GM18505 (cell line): Measurements from ENCODE around the gene IMMP2L.
A peak's percentile ranks its signal among the peaks of the same experiment; 100 is the strongest.

Experiments
- ATAC-seq: cut with Tn5 transposase; IDR thresholded peaks from one replicate; pipeline ENCODE4 v1.9.1; 2021; ENCODE audit not compliant: unreplicated experiment
- POLR2A ChIP-seq: IDR thresholded peaks from 4 replicates; pipeline ENCODE4 v1.6.1; 2011; ENCODE audit warnings: borderline replicate concordance; ENCODE audit not compliant: insufficient read depth, insufficient read length; ENCODE audit errors: extremely low read depth

Gene IMMP2L

DNA sequence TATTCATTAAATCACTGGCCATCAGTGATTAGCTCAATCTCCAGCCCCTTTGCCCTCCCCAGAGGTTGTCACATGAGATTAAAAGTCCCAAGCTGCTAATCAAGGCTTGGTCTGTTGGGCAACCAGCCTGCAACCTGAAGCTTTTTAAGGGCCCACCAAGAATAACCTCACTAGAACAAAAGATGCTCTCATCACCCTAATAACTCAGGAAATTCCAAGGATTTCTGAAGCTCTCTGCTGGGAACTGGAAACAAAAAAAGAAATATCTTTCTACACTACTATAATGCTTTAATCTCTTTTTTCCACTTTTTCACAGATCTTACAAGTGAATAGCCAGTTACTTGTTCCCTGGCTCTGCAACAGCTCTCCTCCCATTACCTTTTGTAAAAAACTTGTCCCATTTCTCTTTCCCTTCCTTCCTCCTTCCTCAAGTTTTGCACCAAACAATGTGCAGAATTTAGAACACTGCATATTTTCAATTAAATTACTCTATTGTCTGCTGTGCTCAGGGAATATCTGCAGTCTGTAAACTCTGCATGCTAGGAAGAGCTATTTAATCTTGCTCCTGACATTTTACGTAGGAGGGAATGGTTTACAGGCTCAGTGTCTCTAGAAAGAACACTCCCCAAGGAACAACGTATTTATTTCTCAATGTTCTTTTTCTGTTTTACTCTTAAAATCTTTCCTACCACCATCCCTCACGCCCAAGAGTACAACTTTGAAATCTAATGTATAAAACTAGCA lies 169.1 kb downstream of the IMMP2L start:
- TF ChIP-seq POLR2A: no peak
- ATAC-seq: no peak

DNA sequence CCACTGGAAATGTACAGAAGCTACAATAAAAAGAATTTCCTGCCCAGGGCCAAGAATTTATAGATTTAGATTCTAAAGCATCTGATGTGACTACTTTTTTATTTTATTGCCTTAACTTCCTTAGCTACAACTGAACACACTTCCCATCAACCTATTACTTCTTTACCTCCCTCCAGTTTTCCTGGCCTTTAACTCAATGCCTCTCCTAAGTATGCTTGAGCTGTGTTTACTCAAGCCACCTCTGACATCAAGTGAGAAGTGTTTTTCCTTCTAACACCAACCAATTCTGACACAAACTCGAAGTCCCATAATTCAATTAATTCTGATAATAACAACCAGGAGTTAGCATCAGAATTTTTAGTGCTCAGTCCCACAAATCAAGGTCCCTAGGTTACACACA lies 170.0 kb downstream of the IMMP2L start:
- no peak for ATAC-seq

DNA sequence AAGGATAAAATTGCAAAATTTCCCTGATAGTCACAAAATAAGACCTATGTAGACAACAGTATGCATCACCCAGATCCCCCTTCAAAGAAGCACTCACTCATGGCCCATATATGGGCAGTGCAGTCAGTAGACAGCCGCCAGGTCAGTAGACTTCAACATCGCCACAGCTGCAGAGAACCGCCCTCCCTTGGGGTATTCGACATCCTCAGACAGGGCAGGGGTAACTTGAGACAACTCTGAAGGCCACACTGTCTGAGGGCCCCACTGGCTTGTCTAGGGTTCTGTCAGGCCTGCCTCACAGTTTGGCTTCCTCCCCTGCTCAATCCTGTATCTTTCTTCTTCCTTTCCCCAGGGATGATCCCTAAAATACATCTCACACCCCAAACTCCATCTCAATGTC lies 172.3 kb downstream of the IMMP2L start:
- no peak for TF ChIP-seq POLR2A
- no peak for ATAC-seq

More for the DNA sequence above, 170.0 kb downstream of the IMMP2L start:
- no peak for TF ChIP-seq POLR2A

DNA sequence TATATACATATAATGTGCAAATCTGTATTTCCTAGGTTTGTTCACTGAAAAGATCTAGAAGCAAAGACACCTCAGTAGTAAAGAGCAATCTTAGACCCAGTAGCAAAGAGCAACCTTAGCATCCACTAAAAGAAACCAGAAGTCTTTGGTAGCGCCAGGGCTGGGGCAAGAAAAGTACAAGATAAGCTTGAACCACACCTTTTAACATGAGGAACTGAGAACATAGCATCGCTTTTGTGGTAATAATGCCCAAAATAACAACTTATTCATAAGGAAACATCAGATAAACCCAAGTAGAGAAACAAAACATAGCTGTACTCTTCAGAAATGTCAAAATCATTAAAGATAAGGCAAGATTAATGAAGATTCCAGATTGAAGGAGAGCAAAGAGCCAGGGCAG lies 173.4 kb downstream of the IMMP2L start:
- no peak for TF ChIP-seq POLR2A
- peak; percentile 97 for ATAC-seq

DNA sequence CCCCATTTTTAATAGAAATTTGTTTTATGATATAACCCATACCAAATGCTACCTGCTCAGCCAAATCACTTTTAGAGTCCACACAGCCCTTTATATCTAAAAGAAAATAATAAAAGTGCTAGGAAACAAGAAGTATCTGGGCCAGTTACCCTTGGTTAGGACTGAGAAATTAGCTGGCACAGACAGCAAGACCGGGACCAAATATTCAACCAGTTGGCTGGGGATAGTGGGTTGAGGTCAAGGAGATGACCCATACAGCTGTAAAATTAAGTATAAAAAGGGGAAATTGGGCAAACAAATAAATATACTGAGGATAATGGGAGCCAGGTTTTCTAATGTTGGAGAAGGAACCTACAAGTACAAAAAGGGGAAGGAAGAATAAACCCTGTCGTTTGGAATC lies 174.3 kb downstream of the IMMP2L start:
- no peak for ATAC-seq
- no peak for TF ChIP-seq POLR2A

DNA sequence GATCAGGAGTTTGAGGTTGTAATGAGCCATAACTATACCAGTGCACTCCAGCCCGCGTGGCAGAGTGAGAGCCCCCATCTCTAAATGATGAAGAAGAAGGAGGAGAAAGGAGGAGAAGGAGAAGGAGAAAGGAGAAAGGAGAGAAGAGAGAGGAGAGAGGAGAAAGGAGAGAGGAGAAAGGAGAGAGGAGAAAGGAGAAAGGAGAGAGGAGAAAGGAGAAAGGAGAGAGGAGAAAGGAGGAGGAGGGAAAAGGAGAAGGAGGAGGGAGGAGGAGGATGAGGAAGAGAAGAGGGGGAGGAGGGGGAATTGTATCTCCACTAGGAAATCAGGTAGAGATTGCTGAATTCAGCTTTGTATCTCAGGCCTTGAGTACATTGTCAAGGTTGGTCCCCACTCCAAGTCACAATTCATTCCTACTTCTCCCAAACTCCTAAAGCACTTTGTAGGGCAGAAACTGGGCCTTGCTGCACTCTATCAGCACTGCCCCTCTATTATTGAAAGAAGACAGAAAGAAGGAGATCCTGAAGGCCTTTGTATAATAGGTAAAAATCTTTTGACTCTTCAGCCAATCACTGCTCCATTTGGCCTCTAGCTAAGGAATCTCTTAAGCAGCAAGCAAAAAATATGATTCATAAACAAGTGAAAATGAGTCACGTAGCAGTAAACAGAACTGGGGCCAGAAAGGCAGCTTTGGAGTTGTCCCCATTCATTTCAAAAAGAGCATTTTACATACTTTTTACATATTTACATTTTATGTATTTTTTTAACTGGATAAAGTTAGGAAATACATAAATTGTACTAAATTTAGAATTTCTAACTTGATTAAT lies 178.0 kb downstream of the IMMP2L start:
- TF ChIP-seq POLR2A: no peak
- no peak for ATAC-seq

DNA sequence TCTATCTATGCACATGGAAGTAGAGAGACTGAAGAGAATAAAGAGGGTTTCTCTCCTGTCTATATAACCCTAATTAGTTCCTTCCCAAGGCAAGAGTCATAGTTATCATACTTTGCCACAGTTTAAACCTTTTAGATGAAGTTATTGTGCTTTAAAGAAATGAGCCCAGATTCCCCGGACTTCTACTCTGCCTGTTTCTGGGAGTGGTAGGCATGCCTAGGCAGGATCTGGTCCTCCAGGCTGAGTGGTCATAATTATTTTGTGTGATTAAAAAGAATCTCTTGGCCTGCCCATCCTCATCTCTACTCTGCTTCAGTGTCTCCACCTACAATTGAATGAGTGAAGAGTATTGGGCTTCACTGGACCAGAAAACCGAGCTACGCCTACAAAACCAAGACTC lies 179.2 kb downstream of the IMMP2L start:
- no peak for TF ChIP-seq POLR2A
- no peak for ATAC-seq

DNA sequence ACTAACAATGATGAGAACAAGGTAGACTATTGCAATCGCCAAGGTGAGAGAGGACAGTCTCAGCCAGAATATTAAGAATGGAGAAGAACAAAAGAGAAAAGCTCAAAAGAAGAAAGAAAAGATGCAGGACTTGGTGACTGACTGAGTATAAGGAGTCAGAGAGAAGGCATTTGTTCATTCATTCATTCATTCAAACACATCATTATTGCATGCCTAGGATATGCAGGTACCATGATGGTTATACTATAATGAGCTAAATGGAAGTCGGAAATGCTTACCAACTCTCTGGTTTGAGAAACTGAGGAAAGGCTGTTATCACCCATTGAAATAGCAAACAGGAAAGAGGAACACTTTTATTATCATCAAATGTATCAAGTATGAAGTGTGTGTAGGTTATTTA lies 180.7 kb downstream of the IMMP2L start:
- no peak for ATAC-seq
- TF ChIP-seq POLR2A: no peak

DNA sequence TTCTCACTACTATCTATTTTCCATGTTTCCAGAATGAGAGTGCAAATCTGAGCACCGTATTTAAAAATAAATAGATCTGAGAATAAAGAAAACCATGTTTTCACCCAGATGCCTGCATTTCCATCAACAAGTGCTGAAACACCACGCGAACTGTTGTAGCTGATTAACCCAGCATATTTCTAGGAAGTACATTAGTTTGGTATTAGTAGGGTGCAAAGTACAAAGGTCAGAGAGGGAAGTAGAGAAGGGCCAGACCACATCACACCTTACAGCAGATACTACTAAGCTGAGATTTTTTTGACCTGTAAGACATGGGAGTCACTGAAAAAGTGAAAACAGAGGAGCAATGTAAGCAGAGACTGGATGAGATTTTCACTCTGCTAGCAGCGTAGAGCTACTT lies 181.3 kb downstream of the IMMP2L start:
- TF ChIP-seq POLR2A: no peak
- ATAC-seq: no peak

DNA sequence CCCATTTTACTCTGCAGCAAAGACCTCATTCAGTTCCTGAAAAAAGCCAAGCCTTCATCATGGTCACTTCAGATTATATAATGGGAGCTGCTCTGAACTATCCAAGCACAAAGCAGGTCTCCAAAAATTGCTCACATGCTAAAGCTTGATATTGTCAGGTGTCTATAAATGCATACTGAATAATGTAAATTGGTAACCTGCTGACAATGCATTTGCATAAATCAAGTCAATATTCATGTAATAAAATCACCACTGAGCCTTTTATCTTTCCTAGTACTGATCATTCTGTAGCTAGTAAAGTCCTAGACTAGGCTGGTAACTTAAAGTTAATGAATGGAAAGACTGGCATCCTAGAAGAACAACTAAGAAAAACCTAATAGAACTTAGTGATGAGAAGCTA lies 188.3 kb downstream of the IMMP2L start:
- ATAC-seq: no peak
- no peak for TF ChIP-seq POLR2A

DNA sequence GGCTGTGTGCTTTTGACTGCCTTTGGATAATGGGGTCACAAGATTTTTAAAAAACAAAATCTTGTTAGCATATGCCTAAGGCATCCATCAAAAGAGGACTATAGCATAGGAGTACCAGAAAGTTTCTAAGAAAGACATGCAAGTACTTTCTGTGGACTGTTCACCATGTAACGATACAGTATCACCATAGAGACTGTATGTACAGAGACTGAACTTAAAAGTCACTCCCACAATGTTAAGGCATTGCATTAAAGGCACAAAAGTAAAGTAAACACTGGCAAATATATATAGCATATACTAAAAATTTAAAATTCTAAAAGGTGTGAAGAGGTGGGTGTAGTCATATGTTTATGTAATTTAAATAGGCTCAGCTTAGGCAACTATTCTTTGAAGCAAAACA lies 190.9 kb downstream of the IMMP2L start:
- no peak for ATAC-seq
- TF ChIP-seq POLR2A: no peak

DNA sequence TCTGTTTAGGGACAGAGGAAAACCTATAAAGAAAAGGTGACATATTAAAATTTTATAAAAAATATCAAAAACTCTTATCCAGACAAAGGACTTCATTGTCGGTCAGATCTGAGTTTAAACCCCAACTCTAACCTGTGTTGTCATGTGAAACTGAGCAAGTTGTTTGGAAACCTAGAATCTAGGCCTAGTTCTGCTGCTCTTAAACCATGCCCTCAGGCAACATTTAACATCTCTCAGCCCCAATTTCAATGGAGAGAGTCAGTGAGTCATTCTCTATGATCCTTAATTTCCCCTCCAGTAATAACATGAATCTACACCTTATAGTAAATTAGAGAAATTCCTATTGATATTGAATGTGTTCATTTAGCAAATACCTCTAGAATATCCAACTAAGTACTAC lies 192.3 kb downstream of the IMMP2L start:
- ATAC-seq: no peak
- no peak for TF ChIP-seq POLR2A

DNA sequence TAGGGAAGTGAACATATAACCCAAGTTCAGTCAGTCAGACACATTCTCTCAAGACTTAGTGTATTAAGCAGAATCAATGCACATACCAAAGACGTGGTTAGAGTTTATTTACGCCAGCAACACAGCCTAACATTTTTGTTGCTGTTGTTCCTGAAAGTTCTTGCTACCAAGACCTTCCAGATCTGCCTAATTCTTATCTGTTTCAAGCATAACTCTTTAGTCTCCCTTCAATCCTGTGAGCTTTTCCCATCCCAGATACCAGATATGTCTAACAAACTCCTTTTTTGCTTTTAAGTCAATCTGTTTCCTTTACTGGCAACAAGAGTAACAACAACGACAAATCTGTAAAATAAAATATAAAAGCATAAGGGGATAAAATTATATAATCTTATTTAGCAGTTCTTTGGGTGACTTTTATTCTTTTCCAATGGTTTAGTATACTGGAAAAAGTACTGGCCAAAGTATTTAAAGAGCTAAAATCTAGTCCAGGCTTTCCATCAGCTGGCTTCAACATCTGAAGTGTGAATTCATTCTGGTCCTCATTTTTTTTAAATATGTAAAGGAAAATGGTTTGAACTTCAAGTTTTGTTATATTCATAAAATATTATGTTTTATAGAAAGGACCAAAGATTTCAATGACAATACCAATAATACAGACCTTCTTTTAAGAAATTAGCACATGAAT lies 193.8 kb downstream of the IMMP2L start:
- ATAC-seq: no peak
- TF ChIP-seq POLR2A: no peak
